Ramos (cell line): ENCODE measurements around the gene GRID2IP.

Experiments
- in situ Hi-C: fragments of 300-500 bp; cut with MboI; formaldehyde crosslinking; loops from one replicate; pipeline ENCODE4 v1.14.3; 2022; ENCODE audit warnings: low sequenced_read_pairs; ENCODE audit not compliant: unreplicated experiment

GRID2IP gene

GRCh38 chr7:6528401-6529130, 22.7 kb downstream of the GRID2IP start:
- in situ Hi-C loops, result no loop called here

GRCh38 chr7:6526997-6527378, 24.3 kb downstream of the GRID2IP start:
- in situ Hi-C loops, result no loop called here

GRCh38 chr7:6520163-6520981, 30.9 kb downstream of the GRID2IP start:
- in situ Hi-C loops, result loop anchor here (5.0 kb wide), 1 partner anchor 87 kb away; no protein-coding TSS in a partner anchor

GRCh38 chr7:6516387-6516983, 34.8 kb downstream of the GRID2IP start:
- in situ Hi-C loops, result no loop called here

- in situ Hi-C loops, result no loop called here
Measured at GRCh38 chr7:6513541-6513940, 37.7 kb downstream of the GRID2IP start.

- in situ Hi-C loops, result no loop called here
Measured at GRCh38 chr7:6512892-6513291, 38.4 kb downstream of the GRID2IP start.

GRCh38 chr7:6510476-6511133, 40.7 kb downstream of the GRID2IP start:
- in situ Hi-C loops, result no loop called here

- in situ Hi-C loops, result no loop called here
Measured at GRCh38 chr7:6508950-6509349, 42.3 kb downstream of the GRID2IP start.

- in situ Hi-C loops, result no loop called here
Measured at GRCh38 chr7:6508539-6508938, 42.7 kb downstream of the GRID2IP start.

GRCh38 chr7:6507906-6508305, 43.4 kb downstream of the GRID2IP start:
- in situ Hi-C loops, result no loop called here

GRCh38 chr7:6505685-6506559, 45.3 kb downstream of the GRID2IP start:
- in situ Hi-C loops, result no loop called here

GRCh38 chr7:6504996-6505395, 46.3 kb downstream of the GRID2IP start:
- in situ Hi-C loops, result no loop called here

- in situ Hi-C loops, result no loop called here
Measured at GRCh38 chr7:6502886-6503285, 48.4 kb downstream of the GRID2IP start.

GRCh38 chr7:6501586-6502564, 49.4 kb downstream of the GRID2IP start:
- in situ Hi-C loops, result no loop called here

- in situ Hi-C loops, result no loop called here
Measured at GRCh38 chr7:6500691-6501090, 50.6 kb downstream of the GRID2IP start.

GRCh38 chr7:6497994-6498393, 53.3 kb downstream of the GRID2IP start:
- in situ Hi-C loops, result no loop called here

GRCh38 chr7:6497637-6497905, 53.7 kb downstream of the GRID2IP start:
- in situ Hi-C loops, result no loop called here

- in situ Hi-C loops, result no loop called here
Measured at GRCh38 chr7:6496842-6497636, 54.2 kb downstream of the GRID2IP start.
